K562 (cell line): Measurements from ENCODE around the gene ST7. TPM values are rescaled to one million over a fixed set of nuclear protein-coding genes. Genes with fewer than 3 reads are reported as not detected.

Source experiments
- CCNT2 ChIP-seq: IDR thresholded peaks from 2 replicates; pipeline ENCODE4 v1.6.1; 2011; ENCODE audit warnings: borderline replicate concordance, low read depth, mild to moderate bottlenecking, moderate library complexity, mixed read lengths, low read length; ENCODE audit not compliant: insufficient read length; ENCODE audit errors: extremely low read depth
- ERF ChIP-seq: fragments of 450-650 bp; formaldehyde crosslinking; IDR thresholded peaks from 2 replicates; pipeline ENCODE4 v1.4.0; 2020; ENCODE audit warnings: mild to moderate bottlenecking, mixed read lengths
- ESRRA ChIP-seq: fragments of 450-650 bp; IDR thresholded peaks from 2 replicates; pipeline ENCODE4 v1.6.1; 2014; ENCODE audit warnings: low read depth, mild to moderate bottlenecking, moderate library complexity, borderline replicate concordance
- HMGN3 ChIP-seq: IDR thresholded peaks from 2 replicates; pipeline ENCODE4 v1.6.1; 2011; ENCODE audit warnings: borderline replicate concordance, low read depth, mild to moderate bottlenecking, mixed read lengths, low read length; ENCODE audit not compliant: insufficient read length; ENCODE audit errors: extremely low read depth
- MAX ChIP-seq: sonication (generic); formaldehyde crosslinking; IDR thresholded peaks from 2 replicates; pipeline ENCODE4 v1.9.0; 2022; ENCODE audit warnings: mild to moderate bottlenecking, missing genetic modification reagents
- MTF1 ChIP-seq: fragments of 250-450 bp; sonication (Bioruptor Pico); IDR thresholded peaks from 2 replicates; pipeline ENCODE4 v1.9.0; 2021; ENCODE audit warnings: moderate library complexity, mild to moderate bottlenecking, inconsistent platforms, borderline replicate concordance
- NR2C1 ChIP-seq, 2 experiments: fragments of 450-650 bp; IDR thresholded peaks; 2 replicates each; pipeline ENCODE4 v1.6.1; 2017; ENCODE audit warnings: mild to moderate bottlenecking in 2 of 2, antibody characterized with exemption in 1 of 2, inconsistent platforms in 1 of 2, missing compliant biosample characterization in 1 of 2, missing genetic modification characterization in 1 of 2
- PHTF2 ChIP-seq: fragments of 250-450 bp; sonication (Bioruptor Pico); IDR thresholded peaks from 2 replicates; pipeline ENCODE4 v1.5.0; 2021; ENCODE audit warnings: mild to moderate bottlenecking
- PML ChIP-seq: IDR thresholded peaks from 2 replicates; pipeline ENCODE4 v1.6.1; 2012; ENCODE audit warnings: low read length, inconsistent platforms
- POU5F1 ChIP-seq: fragments of 150-350 bp; IDR thresholded peaks from 2 replicates; pipeline ENCODE4 v1.6.1; 2014; ENCODE audit warnings: borderline replicate concordance, low read length, low read depth, mild to moderate bottlenecking; ENCODE audit not compliant: partially characterized antibody
- TCFL5 ChIP-seq: fragments of 250-450 bp; sonication (Bioruptor Pico); conservative IDR thresholded peaks from 2 replicates; pipeline ENCODE4 v1.6.1; 2021; ENCODE audit warnings: mild to moderate bottlenecking, moderate library complexity, matching md5 sums
- ZNF77 ChIP-seq: fragments of 250-450 bp; sonication (Bioruptor Pico); IDR thresholded peaks from 2 replicates; pipeline ENCODE4 v1.5.0; 2020
- polyA plus RNA-seq, 8 experiments: library from polyadenylated mRNA; depleted of rRNA in 4 of 8; stranded (reverse) in 5 of 8; unstranded in 3 of 8; fragments of >200 nt; fragmentation: Nextera tagmentation in 2 of 8; fragmentation: Illumina TruSeq in 1 of 8; extraction: Ambion mirVana in 2 of 8; extraction: Trizol in 1 of 8; gene quantifications; 2 replicates each; pipeline versions ENCODE4 v1.2.1 to v1.2.3, GENCODE V29; 2011 to 2014; ENCODE audit warnings: inconsistent platforms in 1 of 8, missing spikeins in 1 of 8
- total RNA-seq, 7 experiments: library from RNA; depleted of rRNA in 6 of 7; stranded (reverse); fragments of >200 nt in 6 of 7; fragmentation: Illumina TruSeq in 2 of 7; extraction: Trizol in 2 of 7; gene quantifications; 2 replicates each; pipeline versions ENCODE4 v1.2.1 to v1.2.3, GENCODE V29; 2011 to 2021; ENCODE audit warnings: low replicate concordance in 1 of 7
- TF ChIP-seq, protein P1 (sequence below), 2 experiments: fragments of 200-800 bp in 1 of 2; sonication (Bioruptor generic) in 1 of 2; sonication (generic) in 1 of 2; formaldehyde crosslinking in 1 of 2; IDR thresholded peaks in 1 of 2; conservative IDR thresholded peaks in 1 of 2; 2 replicates each; pipeline versions ENCODE4 v1.5.0 to v1.6.1; 2016 to 2020; ENCODE audit warnings: missing compliant biosample characterization in 1 of 2, missing genetic modification characterization in 1 of 2, missing genetic modification reagents in 1 of 2
- TF ChIP-seq, protein P2 (sequence below): sonication (generic); formaldehyde crosslinking; IDR thresholded peaks from 2 replicates; pipeline ENCODE4 v1.8.1; 2023; ENCODE audit warnings: missing genetic modification reagents, mild to moderate bottlenecking, borderline replicate concordance

ST7 gene
- total and polyA plus RNA-seq, 9 of the 15 experiments (the other 6 are each of a cell fraction or from before 2014, with no cell fraction given) = 23.9 to 56.3 (median 36.9) TPM

GRCh38 chr7:117045927-117046710, 92.8 kb downstream of the ST7 start (continued):
- TF ChIP-seq, protein P1, sequence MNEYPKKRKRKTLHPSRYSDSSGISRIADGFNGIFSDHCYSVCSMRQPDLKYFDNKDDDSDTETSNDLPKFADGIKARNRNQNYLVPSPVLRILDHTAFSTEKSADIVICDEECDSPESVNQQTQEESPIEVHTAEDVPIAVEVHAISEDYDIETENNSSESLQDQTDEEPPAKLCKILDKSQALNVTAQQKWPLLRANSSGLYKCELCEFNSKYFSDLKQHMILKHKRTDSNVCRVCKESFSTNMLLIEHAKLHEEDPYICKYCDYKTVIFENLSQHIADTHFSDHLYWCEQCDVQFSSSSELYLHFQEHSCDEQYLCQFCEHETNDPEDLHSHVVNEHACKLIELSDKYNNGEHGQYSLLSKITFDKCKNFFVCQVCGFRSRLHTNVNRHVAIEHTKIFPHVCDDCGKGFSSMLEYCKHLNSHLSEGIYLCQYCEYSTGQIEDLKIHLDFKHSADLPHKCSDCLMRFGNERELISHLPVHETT (CRISPR knock-in tag; conservative IDR thresholded peaks at IDR 0.05 in 1 of 2, IDR thresholded peaks at IDR 0.05 in 1 of 2) = no peak
- no peak for TF ChIP-seq ZNF77 (CRISPR knock-in tag)
- TF ChIP-seq, protein P2, sequence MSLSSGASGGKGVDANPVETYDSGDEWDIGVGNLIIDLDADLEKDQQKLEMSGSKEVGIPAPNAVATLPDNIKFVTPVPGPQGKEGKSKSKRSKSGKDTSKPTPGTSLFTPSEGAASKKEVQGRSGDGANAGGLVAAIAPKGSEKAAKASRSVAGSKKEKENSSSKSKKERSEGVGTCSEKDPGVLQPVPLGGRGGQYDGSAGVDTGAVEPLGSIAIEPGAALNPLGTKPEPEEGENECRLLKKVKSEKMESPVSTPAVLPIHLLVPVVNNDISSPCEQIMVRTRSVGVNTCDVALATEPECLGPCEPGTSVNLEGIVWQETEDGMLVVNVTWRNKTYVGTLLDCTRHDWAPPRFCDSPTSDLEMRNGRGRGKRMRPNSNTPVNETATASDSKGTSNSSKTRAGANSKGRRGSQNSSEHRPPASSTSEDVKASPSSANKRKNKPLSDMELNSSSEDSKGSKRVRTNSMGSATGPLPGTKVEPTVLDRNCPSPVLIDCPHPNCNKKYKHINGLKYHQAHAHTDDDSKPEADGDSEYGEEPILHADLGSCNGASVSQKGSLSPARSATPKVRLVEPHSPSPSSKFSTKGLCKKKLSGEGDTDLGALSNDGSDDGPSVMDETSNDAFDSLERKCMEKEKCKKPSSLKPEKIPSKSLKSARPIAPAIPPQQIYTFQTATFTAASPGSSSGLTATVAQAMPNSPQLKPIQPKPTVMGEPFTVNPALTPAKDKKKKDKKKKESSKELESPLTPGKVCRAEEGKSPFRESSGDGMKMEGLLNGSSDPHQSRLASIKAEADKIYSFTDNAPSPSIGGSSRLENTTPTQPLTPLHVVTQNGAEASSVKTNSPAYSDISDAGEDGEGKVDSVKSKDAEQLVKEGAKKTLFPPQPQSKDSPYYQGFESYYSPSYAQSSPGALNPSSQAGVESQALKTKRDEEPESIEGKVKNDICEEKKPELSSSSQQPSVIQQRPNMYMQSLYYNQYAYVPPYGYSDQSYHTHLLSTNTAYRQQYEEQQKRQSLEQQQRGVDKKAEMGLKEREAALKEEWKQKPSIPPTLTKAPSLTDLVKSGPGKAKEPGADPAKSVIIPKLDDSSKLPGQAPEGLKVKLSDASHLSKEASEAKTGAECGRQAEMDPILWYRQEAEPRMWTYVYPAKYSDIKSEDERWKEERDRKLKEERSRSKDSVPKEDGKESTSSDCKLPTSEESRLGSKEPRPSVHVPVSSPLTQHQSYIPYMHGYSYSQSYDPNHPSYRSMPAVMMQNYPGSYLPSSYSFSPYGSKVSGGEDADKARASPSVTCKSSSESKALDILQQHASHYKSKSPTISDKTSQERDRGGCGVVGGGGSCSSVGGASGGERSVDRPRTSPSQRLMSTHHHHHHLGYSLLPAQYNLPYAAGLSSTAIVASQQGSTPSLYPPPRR (CRISPR knock-in tag) = no peak
- no peak for TF ChIP-seq HMGN3
- TF ChIP-seq ESRRA = peak; percentile 85; the same call in 1 of the 2 replicates
- no peak for TF ChIP-seq POU5F1
- TF ChIP-seq PML = peak; percentile 38; the same call in 1 of the 2 replicates
- TF ChIP-seq MAX (CRISPR knock-in tag) = peak; percentile 62; the same call in 1 of the 2 replicates
- no peak for TF ChIP-seq ERF
- no peak for TF ChIP-seq TCFL5
- no peak for TF ChIP-seq CCNT2
- TF ChIP-seq MTF1 = no peak
- no peak for TF ChIP-seq NR2C1 (IDR thresholded peaks at IDR 0.05)
- TF ChIP-seq NR2C1 (tag; IDR thresholded peaks at IDR 0.05) = no peak
- no peak for TF ChIP-seq PHTF2 (CRISPR knock-in tag)
